GM21515 (cell line): ENCODE results near the gene FBXO15.
A peak's percentile ranks its signal among the peaks of the same experiment; 100 is the strongest.

ENCODE experiments used
- ATAC-seq: cut with Tn5 transposase; IDR thresholded peaks from one replicate; pipeline ENCODE4 v1.9.1; 2021; ENCODE audit not compliant: unreplicated experiment

The FBXO15 gene, protein sequence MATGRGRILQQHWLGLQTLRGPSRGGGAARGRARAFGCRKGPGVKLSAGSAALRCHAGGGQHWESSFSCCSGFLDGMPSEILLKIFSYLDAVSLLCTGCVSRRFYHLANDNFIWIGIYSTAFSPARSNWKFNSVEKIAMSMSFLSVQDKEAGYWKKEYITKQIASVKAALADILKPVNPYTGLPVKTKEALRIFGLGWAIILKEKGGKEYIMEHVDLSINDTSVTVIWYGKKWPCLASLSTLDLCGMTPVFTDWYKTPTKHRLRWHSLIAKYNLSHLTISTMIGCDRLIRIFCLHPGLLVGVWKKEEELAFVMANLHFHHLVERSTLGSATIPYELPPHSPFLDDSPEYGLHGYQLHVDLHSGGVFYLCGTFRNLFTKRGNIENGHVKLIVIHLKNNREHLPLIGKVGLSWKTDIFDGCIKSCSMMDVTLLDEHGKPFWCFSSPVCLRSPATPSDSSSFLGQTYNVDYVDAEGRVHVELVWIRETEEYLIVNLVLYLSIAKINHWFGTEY

DNA sequence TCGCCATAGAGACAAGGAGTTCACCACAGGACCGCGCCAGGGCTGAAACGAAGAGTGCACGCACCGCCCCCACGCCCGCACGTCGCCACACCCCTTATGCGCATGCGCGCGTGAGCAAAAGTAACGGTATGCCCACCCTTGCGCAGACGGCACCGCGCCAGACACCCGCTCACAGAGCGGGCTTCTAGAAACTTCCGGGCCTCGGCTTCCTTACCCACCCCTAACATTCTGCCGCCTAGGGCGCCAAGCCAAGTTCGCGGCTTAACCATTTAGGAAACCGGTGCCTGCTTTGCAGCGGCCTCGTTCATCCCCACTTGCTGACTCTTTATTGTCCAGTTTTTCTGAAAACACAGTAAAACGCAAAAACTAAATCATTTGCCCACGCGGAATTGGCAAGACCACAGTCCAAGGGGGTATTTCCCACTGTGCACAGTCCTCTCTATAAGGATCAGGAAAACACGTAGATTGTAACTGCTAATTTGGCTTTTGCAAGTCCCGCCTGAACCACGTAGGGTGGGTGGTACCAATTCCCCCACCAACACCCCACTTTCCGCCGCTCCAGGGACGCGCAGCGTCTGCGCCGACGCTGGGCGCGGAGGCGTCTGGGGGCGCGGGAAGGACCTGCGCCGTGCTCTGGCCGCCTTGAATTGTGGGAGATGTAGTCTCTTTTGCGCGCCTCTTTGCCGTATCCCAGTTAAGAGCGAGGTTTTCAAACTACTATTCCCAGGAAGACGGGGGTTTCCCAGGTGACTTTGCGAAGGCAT is at the start of gene FBXO15, which contains the start of gene TIMM21:
TSS of gene FBXO15 (minus strand) at position 56 of the 764 bp plus-strand sequence. CDS start at position 7, 49 bp downstream.
TSS of gene TIMM21 (plus strand) at position 745 of the 764 bp plus-strand sequence. CDS start 286 bp downstream, outside the sequence.
- ATAC-seq, result peak; percentile 91

DNA sequence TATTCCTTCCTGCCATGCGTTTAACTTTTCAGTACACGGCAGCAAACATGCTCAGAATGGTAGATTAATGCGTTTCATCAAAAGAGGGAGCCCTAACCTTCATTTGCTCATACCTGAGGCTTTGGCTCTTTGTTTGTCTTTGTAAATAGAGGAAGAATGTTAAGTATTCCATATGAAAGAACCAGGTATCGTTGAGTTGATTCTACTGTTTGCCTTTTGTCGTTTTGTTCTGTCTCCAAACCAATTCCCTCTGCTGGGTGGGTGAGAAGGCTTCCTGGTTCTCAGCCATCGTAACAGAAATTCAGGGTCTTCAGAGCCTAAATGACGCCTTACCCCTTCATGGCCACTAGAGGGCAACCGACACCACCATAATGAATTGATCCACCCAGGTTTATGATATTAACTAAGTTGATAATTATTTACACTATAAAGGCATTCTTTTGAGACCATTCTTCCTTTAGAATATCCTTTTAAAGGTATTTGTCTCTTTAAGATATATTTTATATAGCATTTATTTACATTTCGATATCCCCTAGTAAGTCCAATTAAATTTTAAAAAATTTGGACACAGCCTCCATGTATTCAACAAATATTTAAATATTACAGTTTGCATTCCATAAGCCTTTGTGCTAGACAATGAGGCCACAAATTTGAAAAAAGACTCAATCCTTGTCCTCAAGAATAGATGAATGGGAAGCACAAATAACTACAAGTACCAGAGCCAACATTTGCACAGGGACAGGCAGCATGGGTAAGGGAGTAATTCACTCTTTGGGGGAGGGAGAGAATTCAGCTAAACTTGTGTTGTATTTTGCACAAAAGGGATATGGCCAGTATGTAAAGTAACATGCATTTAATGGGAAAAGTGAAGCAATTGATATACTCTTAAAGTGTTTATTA is 48.8 kb upstream of the FBXO15 start:
- ATAC-seq, result peak; percentile 86

DNA sequence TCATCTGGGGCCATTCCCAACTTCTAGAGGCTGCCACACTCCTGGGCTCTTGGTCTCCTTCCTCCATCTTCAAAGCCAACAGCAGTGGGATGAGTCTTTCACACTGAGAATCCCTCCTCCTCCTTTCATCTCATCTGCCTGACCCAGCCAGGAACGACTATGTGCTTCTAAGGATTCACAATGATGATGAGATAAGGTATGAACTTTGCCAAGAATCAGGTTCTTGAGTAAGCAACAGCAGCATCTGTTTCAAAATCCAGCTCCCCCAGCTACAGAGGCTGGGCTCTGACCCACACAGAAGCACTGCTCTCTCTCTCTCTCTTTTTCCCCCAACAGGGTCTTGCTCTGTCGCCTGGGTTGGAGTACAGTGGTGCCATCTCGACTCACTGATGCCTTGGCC is 47.1 kb upstream of the FBXO15 start:
- ATAC-seq, result no peak

DNA sequence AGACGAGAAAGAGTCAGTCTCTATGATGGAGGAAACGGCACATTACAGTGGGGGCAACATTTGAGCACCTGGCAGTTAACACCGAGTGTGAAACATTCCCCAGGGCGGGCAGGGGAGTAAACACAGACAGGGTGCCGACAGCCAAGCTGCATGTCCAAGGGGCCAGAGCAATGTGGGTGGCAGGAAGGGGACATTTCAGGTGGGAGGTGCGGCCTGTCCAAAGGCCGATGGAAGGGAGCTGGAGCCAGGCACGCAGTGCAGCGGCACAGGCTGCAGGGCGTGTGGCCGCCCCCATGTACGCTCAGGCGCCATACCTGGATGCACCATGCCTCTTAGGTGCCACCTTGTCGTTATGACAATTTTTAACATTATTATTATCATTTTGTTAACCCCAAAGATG is 43.9 kb upstream of the FBXO15 start:
- no peak for ATAC-seq

DNA sequence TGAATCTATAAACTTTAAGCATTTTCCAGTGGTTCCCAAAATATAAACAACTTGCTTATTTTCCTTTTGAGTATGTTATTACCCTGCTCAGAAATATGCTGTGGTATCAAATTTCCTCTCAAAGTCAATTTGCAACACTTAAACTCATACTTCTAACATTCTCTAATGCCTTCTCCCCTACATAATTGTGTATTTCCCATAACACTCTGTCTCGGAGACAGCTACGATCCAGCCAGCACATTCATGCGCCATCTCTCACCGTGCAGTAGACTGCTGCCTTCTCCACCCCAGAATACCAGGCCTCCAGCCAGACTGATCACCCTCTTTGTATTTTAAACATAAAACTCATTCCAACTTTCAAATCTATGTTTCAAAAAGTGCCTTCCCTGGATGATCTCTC is 42.5 kb upstream of the FBXO15 start:
- no peak for ATAC-seq

DNA sequence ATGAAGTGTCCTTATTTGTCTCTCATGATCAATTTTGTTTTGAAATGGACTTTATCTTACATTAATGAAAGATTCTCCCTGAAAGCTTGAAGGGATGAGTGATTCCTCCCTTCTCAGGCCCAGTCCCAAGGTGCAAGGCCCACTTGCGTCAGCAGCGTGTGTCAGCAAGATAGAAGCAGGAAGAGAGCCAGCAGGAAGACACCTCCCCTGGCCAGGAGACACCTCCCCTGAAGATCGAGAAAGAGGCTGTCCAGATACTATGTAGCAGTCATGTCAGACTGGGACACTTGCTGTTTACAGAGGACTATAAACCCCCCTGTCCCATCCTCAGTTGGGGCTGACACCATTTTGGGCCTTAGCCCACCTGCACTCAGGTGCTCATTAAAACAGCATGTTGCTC is 39.0 kb upstream of the FBXO15 start:
- no peak for ATAC-seq

DNA sequence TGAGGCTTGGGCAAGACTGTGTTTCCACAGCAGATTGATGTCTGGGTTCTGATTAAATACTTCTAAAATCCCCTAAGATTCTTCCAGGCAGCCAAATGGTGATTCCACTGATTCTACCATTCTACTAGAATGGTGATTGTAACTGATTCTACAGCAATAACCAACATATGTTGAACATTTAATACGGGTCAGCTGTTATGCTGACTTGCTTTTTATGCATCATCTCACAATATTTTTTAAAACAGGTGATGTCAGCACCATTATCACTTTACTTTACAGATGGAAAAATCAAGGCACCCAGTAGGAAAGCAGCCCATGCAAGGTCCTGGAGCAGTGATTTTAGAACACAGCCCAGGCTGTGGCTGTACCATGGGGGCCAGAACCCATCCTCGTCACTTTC is 38.2 kb upstream of the FBXO15 start:
- no peak for ATAC-seq

DNA sequence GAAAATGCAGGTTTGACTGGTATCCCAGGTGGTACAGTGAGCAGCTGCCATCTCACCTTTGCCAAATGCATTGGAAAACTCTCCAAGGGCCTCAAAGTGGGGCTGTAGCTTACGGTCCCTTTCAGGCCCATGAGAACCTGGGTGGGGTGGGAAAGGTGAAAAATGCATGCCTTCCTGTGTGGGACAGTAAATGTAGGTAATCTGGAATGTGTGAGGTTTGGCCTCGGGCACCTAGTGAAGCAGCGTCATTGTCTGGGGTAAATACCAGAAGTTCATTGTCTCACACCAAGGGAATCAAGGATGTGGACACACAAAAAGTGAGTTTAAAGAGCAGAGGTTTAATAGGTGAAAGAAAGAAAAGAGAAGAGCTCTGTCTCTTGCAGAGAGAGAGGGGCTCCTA is 37.2 kb upstream of the FBXO15 start:
- no peak for ATAC-seq

DNA sequence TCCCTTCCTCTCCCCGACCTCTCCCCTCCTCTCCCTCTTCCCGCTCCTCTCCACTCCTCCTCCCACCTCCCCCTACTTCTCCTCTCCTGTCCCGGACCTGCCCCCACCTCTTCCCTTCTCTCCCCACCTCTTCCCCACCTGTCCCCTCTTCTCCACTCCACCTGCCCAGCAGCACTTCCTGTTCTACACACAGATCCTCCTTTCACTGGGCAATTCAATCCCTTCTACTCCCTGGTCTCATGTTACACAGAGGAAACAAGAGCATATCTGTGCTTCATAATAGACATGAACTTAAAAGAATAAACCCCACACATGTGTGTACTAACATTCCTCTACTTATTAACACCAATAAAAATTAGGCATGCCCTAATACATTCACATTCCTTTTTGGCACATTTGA is 35.5 kb upstream of the FBXO15 start:
- no peak for ATAC-seq

DNA sequence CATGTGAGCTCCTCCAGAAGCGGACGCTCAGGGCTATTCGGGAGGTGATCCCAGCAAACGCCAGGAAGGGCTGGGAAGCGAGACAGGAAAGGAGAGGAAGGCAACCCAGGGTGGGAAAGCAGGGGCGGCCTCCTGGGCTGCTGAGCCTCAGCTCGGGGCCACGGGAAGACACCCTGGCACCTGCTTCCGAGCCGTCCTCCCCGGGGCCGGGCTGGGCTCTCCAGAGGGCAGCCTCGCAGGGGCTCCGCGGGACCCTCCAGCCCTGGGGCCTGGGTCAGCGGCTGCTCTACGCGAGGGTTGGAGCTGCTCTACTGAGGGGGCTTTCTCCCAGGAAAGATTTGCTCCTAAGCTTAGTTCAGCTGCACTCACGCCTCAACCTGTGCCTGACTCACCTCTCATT is 34.7 kb upstream of the FBXO15 start:
- ATAC-seq, result no peak

DNA sequence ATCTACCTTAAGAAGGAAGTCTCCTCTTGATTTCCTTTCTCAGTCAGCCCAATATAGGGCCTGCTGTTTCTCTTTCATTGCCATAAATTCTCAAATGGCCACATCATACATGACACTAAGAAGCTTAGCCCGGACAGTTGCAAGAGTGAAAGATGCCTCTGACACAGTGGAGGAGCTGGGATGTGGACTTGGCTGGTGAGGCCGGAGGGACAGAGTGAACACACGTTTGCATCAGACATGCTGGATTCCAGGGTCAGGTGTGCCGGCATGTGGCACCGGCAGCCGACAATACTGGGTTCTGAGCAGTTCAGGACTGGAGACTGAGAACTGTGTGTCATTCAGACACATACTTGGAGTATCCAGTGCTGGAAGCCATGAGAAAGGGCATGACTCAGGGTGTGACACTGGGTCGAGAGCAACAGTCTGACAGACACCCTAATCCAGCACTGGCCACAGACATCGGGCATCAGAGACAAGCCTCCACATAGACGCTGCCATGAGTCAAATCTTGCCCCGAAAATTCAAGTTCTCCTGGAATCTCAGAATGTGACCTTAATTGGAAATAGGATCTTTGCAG is 32.1 kb upstream of the FBXO15 start:
- no peak for ATAC-seq

DNA sequence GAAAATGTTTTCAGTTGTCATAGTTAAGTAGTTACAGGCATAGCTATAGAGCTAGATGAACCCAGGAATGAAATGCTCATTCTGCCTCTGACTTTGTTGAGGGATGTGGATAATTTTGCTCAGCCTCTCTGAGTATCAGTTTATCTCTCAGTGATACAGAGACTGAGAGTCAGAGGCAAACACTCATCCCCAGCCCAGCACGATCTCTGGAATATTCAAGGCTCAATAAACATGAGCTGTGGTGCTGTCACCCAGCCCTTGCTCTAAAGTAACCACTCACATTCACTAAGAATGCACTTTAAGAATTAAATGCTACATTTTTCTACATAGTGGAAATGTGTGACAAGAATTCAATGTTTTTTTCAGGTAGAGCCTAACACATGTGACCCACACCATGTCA is 31.2 kb upstream of the FBXO15 start:
- ATAC-seq, result no peak

DNA sequence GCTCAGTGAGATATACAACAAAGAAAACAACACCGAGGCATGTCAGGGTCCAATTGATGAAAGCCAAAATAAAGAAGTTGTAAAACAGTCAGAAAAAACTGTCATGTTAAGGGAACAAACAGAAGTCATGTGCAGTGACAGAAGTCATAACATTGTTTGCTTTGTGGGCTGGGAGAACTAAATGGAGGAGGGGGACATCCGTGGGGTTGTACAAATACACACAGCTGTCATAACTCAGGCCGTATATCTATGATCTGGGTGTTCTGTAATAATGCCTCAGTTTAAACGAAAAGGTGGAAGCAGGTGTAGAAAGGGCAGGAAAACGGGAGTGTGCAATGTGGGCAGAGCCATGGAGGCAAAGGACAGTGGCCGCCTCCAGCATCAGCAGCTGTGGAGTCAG is 28.0 kb upstream of the FBXO15 start:
- ATAC-seq, result no peak

DNA sequence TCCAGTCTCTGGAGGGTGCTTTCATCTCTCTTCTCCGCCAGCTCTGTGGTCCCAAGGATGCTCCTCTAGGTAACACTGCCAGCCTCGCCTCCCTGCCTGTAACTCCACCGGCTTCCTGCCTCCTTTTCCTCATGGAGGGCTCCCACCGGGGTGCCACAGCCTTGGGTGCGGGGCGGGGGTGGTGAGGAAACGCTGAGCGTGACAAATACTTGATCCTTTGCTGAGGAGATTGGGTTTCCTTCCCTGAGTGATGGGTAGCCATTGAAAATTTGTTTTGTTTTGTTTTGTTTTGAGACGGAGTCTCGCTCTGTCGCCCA is 25.8 kb upstream of the FBXO15 start:
- ATAC-seq, result no peak

DNA sequence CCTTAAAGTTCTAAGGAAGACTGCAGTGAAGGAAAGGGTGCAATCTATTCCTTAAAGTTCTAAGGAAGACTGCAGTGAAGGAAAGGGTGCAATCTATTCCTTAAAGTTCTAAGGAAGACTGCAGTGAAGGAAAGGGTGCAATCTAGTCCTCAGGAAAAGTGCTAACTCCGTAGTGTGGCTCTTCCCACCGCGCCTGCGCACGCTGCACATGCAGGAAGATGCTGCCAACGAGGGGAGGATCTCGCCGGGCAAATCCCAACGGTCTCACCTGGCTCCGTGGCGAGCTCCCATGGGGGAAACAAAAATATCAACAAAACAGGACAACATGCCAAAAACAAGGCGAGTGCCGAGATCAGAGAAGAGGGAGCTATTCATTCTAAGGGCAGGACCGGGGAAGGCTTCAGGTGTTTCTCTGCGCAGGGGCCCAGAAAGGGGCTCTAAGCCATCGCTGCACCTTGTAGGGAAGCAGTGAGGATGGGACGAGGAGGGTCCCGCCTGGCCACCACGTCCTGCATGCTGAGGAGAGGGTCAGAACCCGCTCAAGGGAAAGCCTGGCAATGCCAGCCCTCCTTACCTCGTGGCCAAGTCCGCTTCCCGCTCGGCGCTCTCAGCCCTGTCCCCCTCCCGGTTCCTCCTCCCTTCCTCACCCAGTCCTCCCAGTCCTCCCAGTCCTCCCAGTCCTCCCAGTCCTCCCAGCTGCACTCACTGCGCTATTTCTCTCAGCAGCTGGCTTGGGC is 25.2 kb upstream of the FBXO15 start:
- no peak for ATAC-seq

DNA sequence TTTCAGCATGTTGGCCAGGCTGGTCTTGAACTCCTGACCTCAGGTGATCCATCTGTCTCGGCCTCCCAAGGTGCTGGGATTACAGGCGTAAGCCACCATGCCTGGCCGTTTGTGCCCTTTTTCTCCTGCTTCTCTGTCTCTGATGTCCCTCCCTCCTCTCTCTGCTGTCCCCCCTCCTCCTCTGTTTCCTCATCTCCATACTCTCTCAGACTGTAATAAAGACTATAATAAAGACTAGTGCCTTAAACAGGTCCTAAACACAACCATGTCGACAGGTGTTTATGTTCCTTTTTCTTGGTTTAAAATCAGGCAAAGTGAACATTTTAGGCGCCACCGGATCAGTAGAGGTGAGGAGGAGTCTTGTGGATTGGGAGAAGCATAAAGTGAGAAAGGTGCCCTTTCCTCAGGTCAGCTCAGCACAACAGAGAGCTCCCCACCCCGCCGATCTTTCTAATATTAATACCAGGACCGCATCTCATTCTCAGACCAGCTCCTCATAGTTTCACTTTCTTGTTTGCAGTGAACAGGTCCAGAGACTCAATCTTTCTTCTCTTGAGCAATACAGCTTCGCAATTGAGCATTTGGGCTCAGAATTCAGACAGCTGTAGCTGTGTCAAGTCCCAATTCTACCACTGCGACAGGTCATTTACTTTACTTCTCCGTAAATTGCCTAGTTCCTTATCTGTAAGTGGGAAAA is 24.4 kb upstream of the FBXO15 start:
- peak; percentile 98 for ATAC-seq

DNA sequence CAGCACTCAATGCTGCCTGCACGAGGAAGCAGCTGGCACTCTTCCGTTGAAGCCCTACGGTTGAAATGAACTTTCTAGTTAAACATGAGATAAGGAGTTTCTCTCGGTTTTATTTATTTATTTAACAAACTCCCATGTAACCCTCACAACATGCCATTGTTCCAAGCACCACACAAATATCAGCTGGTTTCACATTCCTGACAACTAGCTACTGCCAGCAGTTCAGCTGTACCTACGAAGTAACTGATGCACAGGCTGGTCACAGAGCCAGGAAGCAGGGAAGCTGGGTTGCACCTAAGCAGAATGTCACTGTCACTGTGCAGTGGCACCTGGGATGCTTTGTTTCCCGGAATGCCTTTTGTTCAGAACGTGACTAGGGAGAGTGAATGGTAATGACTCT is 18.8 kb upstream of the FBXO15 start:
- no peak for ATAC-seq

DNA sequence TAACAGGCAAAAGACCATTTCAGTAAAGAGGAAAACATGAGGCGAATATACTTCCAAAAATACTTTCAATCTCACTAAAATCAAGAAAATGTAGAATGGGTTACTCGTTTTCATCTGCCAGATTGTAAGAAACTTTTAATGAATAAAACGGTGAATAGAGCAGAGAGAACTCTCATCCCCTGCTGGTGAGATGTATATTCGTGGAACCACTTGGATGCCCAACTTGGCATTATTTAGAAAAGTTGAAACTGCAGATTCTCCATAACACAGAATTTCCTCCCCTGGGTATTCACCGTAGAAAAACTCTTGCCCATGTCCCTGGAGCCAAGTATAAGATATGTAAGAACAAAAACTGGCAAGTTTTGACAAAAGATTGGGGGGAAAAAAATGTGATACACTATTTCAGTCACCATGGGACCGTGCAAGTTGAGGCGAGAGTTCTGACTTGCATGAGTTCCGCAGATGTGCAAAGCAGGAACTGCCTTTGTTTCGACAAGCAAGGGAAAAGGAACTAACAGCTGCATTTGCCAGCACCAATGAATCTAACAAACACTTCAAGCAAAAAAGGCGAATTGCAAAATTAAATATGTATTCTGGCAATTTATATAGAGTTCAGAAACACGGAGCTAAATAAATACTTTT is 15.5 kb upstream of the FBXO15 start:
- peak; percentile 89 for ATAC-seq

DNA sequence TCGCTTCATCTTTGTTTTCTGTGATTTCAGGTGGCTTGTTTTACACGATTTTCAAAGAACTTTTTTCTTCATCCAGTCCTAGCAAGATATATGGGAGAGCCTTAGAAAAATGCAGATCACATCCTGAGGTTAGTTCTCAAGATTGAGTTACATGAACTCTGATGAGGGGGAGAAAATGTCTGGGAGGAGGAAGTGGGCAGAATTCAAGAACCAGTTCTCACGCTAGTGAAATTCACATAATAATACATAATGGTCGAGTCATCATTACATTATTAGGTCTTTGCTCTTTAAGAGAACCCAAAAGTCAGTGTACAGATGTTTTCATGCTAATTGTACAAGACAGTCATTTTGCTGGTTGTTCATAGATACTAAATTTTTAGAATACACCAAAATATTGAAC is 7.6 kb upstream of the FBXO15 start:
- ATAC-seq, result no peak
